Nephron (organoid): ENCODE data around the gene GHRH.

ENCODE experiments used
- H3K27ac Mint-ChIP-seq, 3 experiments: 2 replicates each; pipeline ENCODE4 v1.8.0; 2020; ENCODE audit warnings: mixed read lengths in 3 of 3, mild to moderate bottlenecking in 2 of 3, moderate library complexity in 1 of 3
- H3K27me3 Mint-ChIP-seq: 2 replicates; pipeline ENCODE4 v1.8.0; 2021; ENCODE audit warnings: low read depth, mild to moderate bottlenecking, moderate library complexity, mixed read lengths
- H3K36me3 Mint-ChIP-seq: 2 replicates; pipeline ENCODE4 v1.8.0; 2020; ENCODE audit warnings: low read depth, mixed read lengths
- H3K4me1 Mint-ChIP-seq: 2 replicates; pipeline ENCODE4 v1.8.0; 2020; ENCODE audit warnings: mixed read lengths
- H3K4me3 Mint-ChIP-seq, 3 experiments: 2 replicates each; pipeline ENCODE4 v1.8.0; 2020; ENCODE audit warnings: mild to moderate bottlenecking in 3 of 3, mixed read lengths in 3 of 3, moderate library complexity in 2 of 3
- H3K9me3 Mint-ChIP-seq: 2 replicates; pipeline ENCODE4 v1.8.0; 2020; ENCODE audit warnings: mixed read lengths
- TF ChIP-seq, protein P1 (sequence below), 3 experiments: fragments of 200-600 bp; sonication (generic); IDR thresholded peaks; one replicate each; pipeline ENCODE4 v1.5.0; 2021; ENCODE audit warnings: antibody characterized with exemption in 3 of 3; ENCODE audit not compliant: unreplicated experiment in 3 of 3

The GHRH gene

DNA sequence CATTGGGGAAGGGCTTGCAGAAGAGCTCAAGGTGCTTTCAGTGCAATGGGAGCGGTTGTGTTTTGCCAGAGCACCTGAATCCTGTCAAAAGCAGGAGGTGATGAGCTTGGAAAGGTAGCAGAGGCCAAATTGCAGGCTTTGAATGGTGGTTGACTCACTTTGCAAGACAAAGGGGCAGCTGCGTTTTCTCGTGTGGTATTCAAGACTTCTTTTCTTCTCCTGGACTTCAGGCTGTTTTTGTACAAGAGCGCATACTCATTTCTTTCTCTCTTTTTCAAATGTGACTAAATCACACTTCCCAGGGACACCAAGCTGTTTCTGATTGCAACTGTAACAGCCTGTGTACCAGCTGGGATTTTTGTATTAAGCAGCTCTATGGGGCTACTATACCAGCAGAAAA, 32.3 kb downstream of the GHRH start:
- H3K4me3 Mint-ChIP-seq: no peak overlapping the region
- peak overlapping the region in 1 of 3 experiments; percentile 6 for H3K27ac Mint-ChIP-seq
- peaks cover 77% of the 10 kb centered on the region for H3K4me1 Mint-ChIP-seq
- TF ChIP-seq, protein P1, sequence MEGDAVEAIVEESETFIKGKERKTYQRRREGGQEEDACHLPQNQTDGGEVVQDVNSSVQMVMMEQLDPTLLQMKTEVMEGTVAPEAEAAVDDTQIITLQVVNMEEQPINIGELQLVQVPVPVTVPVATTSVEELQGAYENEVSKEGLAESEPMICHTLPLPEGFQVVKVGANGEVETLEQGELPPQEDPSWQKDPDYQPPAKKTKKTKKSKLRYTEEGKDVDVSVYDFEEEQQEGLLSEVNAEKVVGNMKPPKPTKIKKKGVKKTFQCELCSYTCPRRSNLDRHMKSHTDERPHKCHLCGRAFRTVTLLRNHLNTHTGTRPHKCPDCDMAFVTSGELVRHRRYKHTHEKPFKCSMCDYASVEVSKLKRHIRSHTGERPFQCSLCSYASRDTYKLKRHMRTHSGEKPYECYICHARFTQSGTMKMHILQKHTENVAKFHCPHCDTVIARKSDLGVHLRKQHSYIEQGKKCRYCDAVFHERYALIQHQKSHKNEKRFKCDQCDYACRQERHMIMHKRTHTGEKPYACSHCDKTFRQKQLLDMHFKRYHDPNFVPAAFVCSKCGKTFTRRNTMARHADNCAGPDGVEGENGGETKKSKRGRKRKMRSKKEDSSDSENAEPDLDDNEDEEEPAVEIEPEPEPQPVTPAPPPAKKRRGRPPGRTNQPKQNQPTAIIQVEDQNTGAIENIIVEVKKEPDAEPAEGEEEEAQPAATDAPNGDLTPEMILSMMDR (IDR thresholded peaks at IDR 0.05; ENCODE audit: unreplicated experiment in 3 of 3): no peak
- peaks cover 93% of the 10 kb centered on the region for H3K36me3 Mint-ChIP-seq
- no peaks in the 10 kb centered on the region for H3K27me3 Mint-ChIP-seq
- no peaks in the 10 kb centered on the region for H3K9me3 Mint-ChIP-seq

DNA sequence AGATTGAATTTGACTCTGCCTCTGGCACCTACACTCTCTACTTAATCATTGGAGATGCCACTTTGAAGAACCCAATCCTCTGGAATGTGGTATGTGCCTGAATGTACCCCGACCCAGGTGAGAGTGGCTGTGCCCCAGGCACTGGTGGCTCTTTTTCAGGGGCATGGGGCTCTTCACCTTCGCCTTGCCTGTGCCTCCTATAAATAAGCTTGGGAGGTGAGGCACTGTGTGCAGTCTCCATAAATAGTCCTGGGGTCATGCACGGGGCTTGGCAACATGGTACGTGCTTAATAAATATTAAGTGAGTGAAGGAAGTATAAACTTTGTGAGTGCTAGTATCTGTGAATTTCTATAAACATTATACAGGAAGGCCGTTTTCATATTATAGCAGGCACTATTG, 33.0 kb downstream of the GHRH start:
- Mint-ChIP-seq H3K4me1 (peaks cover 72% of the 10 kb centered on the region), H3K9me3 (no peaks in the 10 kb centered on the region), H3K27ac (peak overlapping the region in 1 of 3 experiments; percentile 67), H3K4me3 (no peak overlapping the region), H3K27me3 (no peaks in the 10 kb centered on the region), H3K36me3 (peaks cover 92% of the 10 kb centered on the region)
- TF ChIP-seq, protein P1 (IDR thresholded peaks at IDR 0.05; ENCODE audit: unreplicated experiment in 3 of 3): no peak

DNA sequence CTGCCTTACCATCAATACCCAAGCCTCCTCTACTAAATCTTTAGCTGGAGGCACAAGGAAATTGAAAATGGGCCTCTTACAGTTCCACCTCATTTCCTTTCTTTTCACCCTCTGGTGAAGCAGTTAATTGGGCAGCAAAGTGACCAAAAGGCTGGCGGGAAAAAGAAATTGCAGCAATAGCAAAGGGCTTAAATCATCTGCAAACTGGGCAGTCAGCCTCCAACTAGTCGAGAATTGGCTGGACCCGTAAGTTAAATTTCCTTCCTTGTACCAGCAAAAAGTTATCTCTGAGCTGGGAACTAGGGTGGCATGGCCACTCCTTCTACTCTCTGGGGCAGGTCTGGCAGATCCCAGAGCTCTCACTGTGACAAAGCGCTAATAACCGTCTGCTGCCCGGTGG, 33.5 kb downstream of the GHRH start:
- peaks cover 68% of the 10 kb centered on the region for H3K4me1 Mint-ChIP-seq
- H3K36me3 Mint-ChIP-seq: peaks cover 93% of the 10 kb centered on the region
- H3K4me3 Mint-ChIP-seq: no peak overlapping the region
- no peaks in the 10 kb centered on the region for H3K27me3 Mint-ChIP-seq
- TF ChIP-seq, protein P1 (IDR thresholded peaks at IDR 0.05; ENCODE audit: unreplicated experiment in 3 of 3): no peak
- H3K27ac Mint-ChIP-seq: peak overlapping the region in 2 of 3 experiments; percentile 61 to 67
- H3K9me3 Mint-ChIP-seq: no peaks in the 10 kb centered on the region

DNA sequence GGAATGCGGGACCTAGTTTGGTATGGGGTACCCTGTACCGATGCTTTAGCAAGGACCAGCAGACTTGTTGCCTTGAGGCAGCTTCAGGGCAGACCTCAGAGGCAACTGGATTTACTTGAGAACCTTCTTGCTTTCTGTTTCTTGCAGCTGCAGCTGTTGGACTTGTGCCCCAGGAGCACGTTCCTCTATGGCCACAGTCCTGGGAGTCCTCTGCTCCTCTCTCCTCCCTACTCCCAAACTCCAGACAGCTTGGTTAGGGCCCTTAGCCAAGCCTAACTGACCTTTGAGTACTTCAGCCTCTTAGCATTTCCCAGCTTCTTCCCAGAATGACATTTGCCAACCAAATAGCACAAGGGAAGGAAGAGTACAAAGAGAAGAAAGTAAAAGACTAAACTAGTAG, 34.7 kb downstream of the GHRH start:
- no peak overlapping the region for H3K4me3 Mint-ChIP-seq
- no peaks in the 10 kb centered on the region for H3K27me3 Mint-ChIP-seq
- TF ChIP-seq, protein P1 (IDR thresholded peaks at IDR 0.05; ENCODE audit: unreplicated experiment in 3 of 3): no peak
- peak overlapping the region in 2 of 3 experiments; percentile 7 to 67 for H3K27ac Mint-ChIP-seq
- peaks cover 85% of the 10 kb centered on the region for H3K36me3 Mint-ChIP-seq
- H3K4me1 Mint-ChIP-seq: peaks cover 62% of the 10 kb centered on the region
- H3K9me3 Mint-ChIP-seq: no peaks in the 10 kb centered on the region

DNA sequence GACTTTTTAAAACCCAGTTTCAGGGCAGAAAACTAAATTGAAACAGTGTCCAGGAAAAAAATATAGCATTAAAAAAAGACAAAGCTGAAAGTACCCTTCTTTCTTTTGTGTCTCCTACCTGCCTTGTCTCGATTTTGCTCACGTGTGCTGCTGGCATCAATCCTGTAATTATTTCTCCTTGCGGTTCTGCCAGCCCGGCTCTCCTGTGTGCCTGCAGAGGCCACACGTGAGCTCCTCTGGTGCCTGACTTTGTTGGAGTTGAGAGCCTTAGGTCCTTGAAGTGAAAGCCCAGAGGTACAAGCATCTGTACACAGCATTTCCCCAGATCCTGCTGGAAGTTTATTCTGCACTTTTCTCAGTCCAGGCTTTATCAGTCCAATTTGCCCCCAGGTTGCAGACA, 36.5 kb downstream of the GHRH start:
- Mint-ChIP-seq H3K27ac (peak overlapping the region in 1 of 3 experiments; percentile 10), H3K4me1 (peaks cover 51% of the 10 kb centered on the region), H3K27me3 (no peaks in the 10 kb centered on the region), H3K4me3 (no peak overlapping the region), H3K36me3 (peaks cover 68% of the 10 kb centered on the region), H3K9me3 (no peaks in the 10 kb centered on the region)
- TF ChIP-seq, protein P1 (IDR thresholded peaks at IDR 0.05; ENCODE audit: unreplicated experiment in 3 of 3): no peak

DNA sequence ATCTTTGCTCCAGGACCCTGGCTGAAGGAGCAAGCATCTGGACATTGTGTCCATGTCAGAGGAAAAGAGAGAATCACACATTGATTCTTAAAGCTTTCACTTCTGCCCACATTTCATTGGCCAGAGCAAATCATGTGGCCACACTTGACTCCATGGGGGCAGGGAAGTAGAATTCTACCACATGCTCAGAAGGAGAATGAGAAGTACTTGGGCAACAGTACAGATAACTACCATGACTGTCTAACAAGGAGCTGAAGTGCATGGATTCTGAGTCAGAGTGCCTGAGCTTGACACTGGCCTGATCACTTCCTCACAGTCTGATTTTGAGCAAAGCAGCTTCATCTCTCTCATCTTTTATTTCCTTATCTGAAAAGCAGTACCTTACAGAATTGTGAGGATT, 38.6 kb downstream of the GHRH start:
- Mint-ChIP-seq H3K4me1 (peaks cover 34% of the 10 kb centered on the region), H3K4me3 (no peak overlapping the region), H3K36me3 (peaks cover 66% of the 10 kb centered on the region), H3K27me3 (no peaks in the 10 kb centered on the region), H3K9me3 (no peaks in the 10 kb centered on the region), H3K27ac (no peak overlapping the region)
- TF ChIP-seq, protein P1 (IDR thresholded peaks at IDR 0.05; ENCODE audit: unreplicated experiment in 3 of 3): no peak
